ENCODE data around the gene GUCY2C. TPM values are rescaled to one million over a fixed set of nuclear protein-coding genes. Genes with fewer than 3 reads are reported as not detected.
A peak's percentile ranks its signal among the peaks of the same experiment; 100 is the strongest.

GUCY2C gene
- 0.03 TPM in 2 replicates for polyA plus RNA-seq (2013)

GRCh38 chr12:14696265-14696741 is at the start of gene GUCY2C:
Gene GUCY2C (minus strand): TSS chr12:14696599. CDS start chr12:14696448, 151 bp downstream.
- no peaks in the 10 kb centered on the region for H3K79me1 ChIP-seq (ENCODE audit: low read length)
- no peak within 1 kb of the TSS for H2AFZ ChIP-seq (ENCODE audit: insufficient read depth, low read length, poor library complexity)
- no peak within 1 kb of the TSS for H2BK12ac ChIP-seq (ENCODE audit: low read length)
- H3K9ac ChIP-seq (ENCODE audit: low read length), result peak within 1 kb of the TSS; percentile 44
- no CpG with 5 or more reads among the region's 8 CpGs for WGBS (ENCODE audit: extremely low coverage, insufficient coverage, insufficient read length)
- no peak within 1 kb of the TSS for H3K18ac ChIP-seq (ENCODE audit: low read length)
- H3K23ac ChIP-seq (ENCODE audit: low read length), result no peak within 1 kb of the TSS
- H2AK5ac ChIP-seq (ENCODE audit: low read length), result no peak within 1 kb of the TSS
- no peak within 1 kb of the TSS for H3K4ac ChIP-seq (ENCODE audit: low read depth, low read length)
- H3K4me2 ChIP-seq (ENCODE audit: low read length), result no peak within 1 kb of the TSS
- no peaks in the 10 kb centered on the region for H3K36me3 ChIP-seq (ENCODE audit: control insufficient read depth in 1 of 2, insufficient read depth in 2 of 2, low read length in 2 of 2)
- H4K12ac ChIP-seq (ENCODE audit: low read depth, low read length), result no peak within 1 kb of the TSS
- H3K79me2 ChIP-seq (ENCODE audit: control insufficient read depth, insufficient read depth, low read length, poor library complexity), result no peaks in the 10 kb centered on the region
- no peaks in the 10 kb centered on the region for H3K9me3 ChIP-seq (ENCODE audit: insufficient read depth, low read depth, low read length)
- no peak for DNase-seq
- no peak within 1 kb of the TSS for H2BK120ac ChIP-seq (ENCODE audit: insufficient read depth, low read length, poor library complexity)
- no peaks in the 10 kb centered on the region for H3K27me3 ChIP-seq (ENCODE audit: insufficient read depth, low read length)
- no peak within 1 kb of the TSS for H3K4me3 ChIP-seq (ENCODE audit: low read depth, low read length)
- no peak within 1 kb of the TSS for H2BK5ac ChIP-seq (ENCODE audit: low read depth, low read length, poor library complexity)
- H4K91ac ChIP-seq (ENCODE audit: low read depth, low read length), result no peak within 1 kb of the TSS
- H3K27ac ChIP-seq (ENCODE audit: low read depth, low read length), result no peak within 1 kb of the TSS
- H3K14ac ChIP-seq (ENCODE audit: low read length), result no peak within 1 kb of the TSS
- H4K8ac ChIP-seq (ENCODE audit: low read depth, low read length), result no peak within 1 kb of the TSS
- no peaks in the 10 kb centered on the region for H3K4me1 ChIP-seq (ENCODE audit: control insufficient read depth in 1 of 2, insufficient read depth in 2 of 2, low read length in 2 of 2)

GRCh38 chr12:14743061-14743460 is 46.7 kb upstream of the GUCY2C start:
- no peak overlapping the region for H4K91ac ChIP-seq (ENCODE audit: low read depth, low read length)
- no peak overlapping the region for H3K9ac ChIP-seq (ENCODE audit: low read length)
- H3K27ac ChIP-seq (ENCODE audit: low read depth, low read length), result no peak overlapping the region
- H3K27me3 ChIP-seq (ENCODE audit: insufficient read depth, low read length), result no peaks in the 10 kb centered on the region
- H3K23ac ChIP-seq (ENCODE audit: low read length), result no peak overlapping the region
- DNase-seq, result no peak
- no peak overlapping the region for H2BK120ac ChIP-seq (ENCODE audit: insufficient read depth, low read length, poor library complexity)
- WGBS (ENCODE audit: extremely low coverage, insufficient coverage, insufficient read length), result no CpG with 5 or more reads among the region's 1 CpG
- no peak overlapping the region for H2AFZ ChIP-seq (ENCODE audit: insufficient read depth, low read length, poor library complexity)
- H2AK5ac ChIP-seq (ENCODE audit: low read length), result no peak overlapping the region
- no peaks in the 10 kb centered on the region for H3K4me1 ChIP-seq (ENCODE audit: control insufficient read depth in 1 of 2, insufficient read depth in 2 of 2, low read length in 2 of 2)
- no peaks in the 10 kb centered on the region for H3K36me3 ChIP-seq (ENCODE audit: control insufficient read depth in 1 of 2, insufficient read depth in 2 of 2, low read length in 2 of 2)
- H3K79me1 ChIP-seq (ENCODE audit: low read length), result no peaks in the 10 kb centered on the region
- no peak overlapping the region for H3K18ac ChIP-seq (ENCODE audit: low read length)
- H2BK5ac ChIP-seq (ENCODE audit: low read depth, low read length, poor library complexity), result no peak overlapping the region
- no peak overlapping the region for H3K4ac ChIP-seq (ENCODE audit: low read depth, low read length)
- no peak overlapping the region for H2BK12ac ChIP-seq (ENCODE audit: low read length)
- H4K8ac ChIP-seq (ENCODE audit: low read depth, low read length), result no peak overlapping the region
- no peak overlapping the region for H3K4me2 ChIP-seq (ENCODE audit: low read length)
- no peak overlapping the region for H3K14ac ChIP-seq (ENCODE audit: low read length)
- H3K79me2 ChIP-seq (ENCODE audit: control insufficient read depth, insufficient read depth, low read length, poor library complexity), result no peaks in the 10 kb centered on the region
- no peak overlapping the region for H4K12ac ChIP-seq (ENCODE audit: low read depth, low read length)
- no peak overlapping the region for H3K4me3 ChIP-seq (ENCODE audit: low read depth, low read length)
- H3K9me3 ChIP-seq (ENCODE audit: insufficient read depth, low read depth, low read length), result peaks cover 2% of the 10 kb centered on the region

- Histone ChIP-seq H3K9ac (ENCODE audit: low read length) (no peak overlapping the region), H3K27ac (ENCODE audit: low read depth, low read length) (no peak overlapping the region), H2BK5ac (ENCODE audit: low read depth, low read length, poor library complexity) (no peak overlapping the region), H3K79me1 (ENCODE audit: low read length) (no peaks in the 10 kb centered on the region), H2BK120ac (ENCODE audit: insufficient read depth, low read length, poor library complexity) (no peak overlapping the region), H3K4ac (ENCODE audit: low read depth, low read length) (no peak overlapping the region), H3K23ac (ENCODE audit: low read length) (no peak overlapping the region), H4K91ac (ENCODE audit: low read depth, low read length) (no peak overlapping the region), H2AK5ac (ENCODE audit: low read length) (no peak overlapping the region), H2BK12ac (ENCODE audit: low read length) (no peak overlapping the region), H3K4me1 (ENCODE audit: control insufficient read depth in 1 of 2, insufficient read depth in 2 of 2, low read length in 2 of 2) (no peaks in the 10 kb centered on the region), H4K12ac (ENCODE audit: low read depth, low read length) (no peak overlapping the region), H3K14ac (ENCODE audit: low read length) (no peak overlapping the region), H3K18ac (ENCODE audit: low read length) (no peak overlapping the region), H4K8ac (ENCODE audit: low read depth, low read length) (no peak overlapping the region), H3K4me3 (ENCODE audit: low read depth, low read length) (no peak overlapping the region), H3K9me3 (ENCODE audit: insufficient read depth, low read depth, low read length) (peaks cover 2% of the 10 kb centered on the region), H3K36me3 (ENCODE audit: control insufficient read depth in 1 of 2, insufficient read depth in 2 of 2, low read length in 2 of 2) (no peaks in the 10 kb centered on the region), H3K79me2 (ENCODE audit: control insufficient read depth, insufficient read depth, low read length, poor library complexity) (no peaks in the 10 kb centered on the region), H3K4me2 (ENCODE audit: low read length) (no peak overlapping the region), H3K27me3 (ENCODE audit: insufficient read depth, low read length) (no peaks in the 10 kb centered on the region), H2AFZ (ENCODE audit: insufficient read depth, low read length, poor library complexity) (no peak overlapping the region)
- DNase-seq, result no peak
- WGBS (ENCODE audit: extremely low coverage, insufficient coverage, insufficient read length), result no CpG with 5 or more reads among the region's 2 CpGs
Measured at GRCh38 chr12:14741942-14742341, 45.5 kb upstream of the GUCY2C start.

GRCh38 chr12:14741153-14741552 is 44.8 kb upstream of the GUCY2C start:
- Histone ChIP-seq H2BK120ac (ENCODE audit: insufficient read depth, low read length, poor library complexity) (no peak overlapping the region), H3K4me2 (ENCODE audit: low read length) (no peak overlapping the region), H3K4me1 (ENCODE audit: control insufficient read depth in 1 of 2, insufficient read depth in 2 of 2, low read length in 2 of 2) (no peaks in the 10 kb centered on the region), H3K9ac (ENCODE audit: low read length) (no peak overlapping the region), H3K79me1 (ENCODE audit: low read length) (no peaks in the 10 kb centered on the region), H2BK12ac (ENCODE audit: low read length) (no peak overlapping the region), H2BK5ac (ENCODE audit: low read depth, low read length, poor library complexity) (no peak overlapping the region), H4K91ac (ENCODE audit: low read depth, low read length) (no peak overlapping the region), H2AFZ (ENCODE audit: insufficient read depth, low read length, poor library complexity) (no peak overlapping the region), H3K27ac (ENCODE audit: low read depth, low read length) (no peak overlapping the region), H2AK5ac (ENCODE audit: low read length) (no peak overlapping the region), H3K14ac (ENCODE audit: low read length) (no peak overlapping the region), H3K4me3 (ENCODE audit: low read depth, low read length) (no peak overlapping the region), H3K27me3 (ENCODE audit: insufficient read depth, low read length) (no peaks in the 10 kb centered on the region), H3K36me3 (ENCODE audit: control insufficient read depth in 1 of 2, insufficient read depth in 2 of 2, low read length in 2 of 2) (no peaks in the 10 kb centered on the region), H3K18ac (ENCODE audit: low read length) (no peak overlapping the region), H3K23ac (ENCODE audit: low read length) (no peak overlapping the region), H3K4ac (ENCODE audit: low read depth, low read length) (no peak overlapping the region), H3K79me2 (ENCODE audit: control insufficient read depth, insufficient read depth, low read length, poor library complexity) (no peaks in the 10 kb centered on the region), H4K12ac (ENCODE audit: low read depth, low read length) (no peak overlapping the region), H3K9me3 (ENCODE audit: insufficient read depth, low read depth, low read length) (peaks cover 2% of the 10 kb centered on the region), H4K8ac (ENCODE audit: low read depth, low read length) (no peak overlapping the region)
- WGBS (ENCODE audit: extremely low coverage, insufficient coverage, insufficient read length), result no CpG with 5 or more reads among the region's 4 CpGs
- DNase-seq, result no peak

Data from trophoblast cell (in vitro differentiated cells and primary cell).